DMS114 treated with DMSO at 0.1 percent for 48 hours (cell line): ENCODE data around the gene SLC5A12.
"Not testable (repeated sequence)": the region's sequence is repeated elsewhere in the genome, so short reads cannot be mapped to it uniquely, and the experiment has no call there.

Experiments
- DNase-seq: peaks from one replicate; lab custom pipeline; 2025; ENCODE audit not compliant: unreplicated experiment; lab: John Stamatoyannopoulos, UW

SLC5A12 gene

GRCh38 chr11:26662916-26663315 lies 58.9 kb downstream of the SLC5A12 start:
- no peak for DNase-seq

DNA sequence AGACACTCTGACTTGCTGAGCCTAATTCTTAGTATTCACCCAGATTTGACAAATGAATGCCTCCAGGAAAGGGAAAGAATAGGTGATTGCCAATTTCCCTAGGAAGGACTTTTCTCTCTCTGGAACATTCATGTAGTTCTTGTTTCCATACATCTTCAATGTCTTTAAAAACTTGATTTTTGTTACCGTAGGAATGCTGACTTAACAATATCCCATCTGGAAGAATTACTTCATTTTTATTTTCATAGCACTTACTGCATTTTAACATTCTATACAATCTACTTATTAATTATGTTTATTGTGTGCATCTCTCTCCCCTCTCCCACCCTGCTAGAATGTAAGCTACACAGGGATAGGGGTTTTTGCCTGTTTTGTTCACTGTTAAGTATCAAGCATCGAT lies 66.6 kb downstream of the SLC5A12 start:
- no peak for DNase-seq

- DNase-seq = no peak
Measured at GRCh38 chr11:26651916-26652315, 69.9 kb downstream of the SLC5A12 start.

DNA sequence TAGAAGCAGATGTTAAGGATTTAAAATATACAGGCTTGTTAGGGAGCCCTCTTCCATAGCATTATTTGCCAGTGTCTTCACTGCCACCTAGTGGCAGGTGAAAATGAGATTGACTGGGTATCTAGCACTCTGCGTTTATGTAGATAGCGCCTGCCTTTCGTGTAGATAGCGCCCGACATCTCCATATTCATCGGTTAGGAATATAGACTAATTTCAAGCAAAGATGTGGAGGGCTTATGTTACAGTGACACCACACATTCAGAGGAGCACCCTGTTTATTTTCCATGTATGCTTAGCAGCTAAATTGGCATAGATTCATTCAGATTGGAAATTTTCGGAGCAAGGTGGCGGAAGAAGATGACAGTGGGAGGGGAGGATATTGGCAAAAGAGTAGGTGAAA lies 72.0 kb downstream of the SLC5A12 start:
- DNase-seq = peak; percentile 41

GRCh38 chr11:26643314-26643713 lies 78.5 kb downstream of the SLC5A12 start:
- DNase-seq = not testable (repeated sequence)

GRCh38 chr11:26632691-26633159 lies 89.1 kb downstream of the SLC5A12 start:
- DNase-seq = no peak

GRCh38 chr11:26626346-26626745 lies 95.5 kb downstream of the SLC5A12 start:
- DNase-seq = no peak

GRCh38 chr11:26623076-26623659 lies 98.7 kb downstream of the SLC5A12 start:
- no peak for DNase-seq

GRCh38 chr11:26622181-26622580 lies 99.7 kb downstream of the SLC5A12 start:
- no peak for DNase-seq

DNA sequence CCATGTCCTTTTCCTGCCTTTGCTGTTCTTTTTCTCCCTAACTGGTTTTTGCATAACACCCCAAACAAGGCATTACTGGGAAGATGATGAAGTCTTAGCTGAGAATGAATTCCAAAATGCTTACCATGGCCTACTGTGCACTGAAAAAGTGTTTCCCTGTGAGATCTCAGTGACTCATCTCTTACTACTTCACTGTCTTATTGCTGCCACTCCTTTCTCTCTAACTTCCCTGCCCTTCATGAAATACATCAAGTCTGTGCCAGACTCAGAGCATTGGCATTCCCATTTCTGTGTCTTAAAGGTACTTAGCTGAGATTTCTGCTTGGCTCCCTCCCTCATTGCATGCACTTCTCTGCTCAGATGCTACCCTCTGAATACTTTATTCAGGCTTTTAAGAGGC lies 100.7 kb downstream of the SLC5A12 start:
- DNase-seq = no peak

DNA sequence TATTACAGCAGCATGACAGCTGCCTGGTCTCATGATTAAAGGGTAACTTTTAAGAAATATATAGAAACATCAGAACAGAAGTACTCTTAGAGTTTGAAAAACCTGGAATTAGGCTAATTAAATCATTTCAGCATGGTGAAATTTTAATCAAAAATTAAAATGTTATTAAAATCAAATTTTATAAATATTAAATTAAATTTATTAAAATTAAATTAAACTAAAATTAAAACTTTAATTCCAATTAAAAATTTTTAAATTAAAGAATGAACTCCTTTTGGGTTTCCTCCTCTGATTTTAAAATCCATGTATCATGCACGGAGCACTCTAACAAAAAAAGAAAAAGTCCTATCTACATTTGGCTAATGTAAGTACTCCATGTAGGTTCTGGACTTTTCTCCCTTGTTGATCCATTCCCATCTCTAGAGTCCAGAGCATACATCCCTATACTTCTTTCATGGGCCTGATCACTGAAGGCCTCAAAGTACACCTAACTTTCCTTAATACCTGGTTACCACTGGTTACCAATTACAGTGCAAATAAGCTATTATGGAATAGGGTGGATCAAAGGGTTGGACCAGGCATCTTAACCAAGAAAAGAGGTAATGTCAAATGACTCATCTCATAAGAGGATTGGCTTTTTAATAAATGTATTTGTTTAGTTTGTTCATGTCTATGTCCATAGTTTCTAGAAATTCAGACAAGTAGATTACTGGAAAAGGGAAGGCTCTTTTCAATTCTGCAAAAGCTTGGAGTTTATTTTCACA lies 101.4 kb downstream of the SLC5A12 start:
- DNase-seq = no peak

DNA sequence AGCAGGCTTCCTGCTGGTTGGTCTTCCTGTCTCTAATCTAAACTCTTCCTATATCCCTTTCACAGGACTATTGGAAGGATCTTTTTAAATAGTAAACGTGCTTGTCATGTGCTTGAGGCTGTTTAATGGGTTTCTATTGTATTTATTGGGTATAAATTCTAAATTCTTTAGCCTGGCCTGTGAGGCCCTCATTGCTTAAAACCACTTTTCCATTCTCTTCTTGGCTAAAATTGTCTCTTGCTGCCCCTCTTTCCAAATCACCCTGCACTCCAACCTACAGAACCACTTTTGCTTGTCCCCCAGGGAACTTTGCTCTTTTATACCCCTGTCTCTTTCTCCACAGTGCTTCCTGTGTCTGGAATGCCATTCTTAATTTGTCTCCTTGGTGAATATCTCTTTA lies 103.4 kb downstream of the SLC5A12 start:
- no peak for DNase-seq
